Hepatocyte (in vitro differentiated cells): Measurements from ENCODE around the gene UBR1. TPM values are rescaled to one million over a fixed set of nuclear protein-coding genes. Genes with fewer than 3 reads are reported as not detected.

ENCODE experiments used
- DNase-seq: peaks from one replicate; pipeline ENCODE4 v3.0.0-alpha.2; 2016; ENCODE audit warnings: low spot score
- H2AFZ ChIP-seq: fragments of 200-600 bp; sonication (generic); 2 replicates; pipeline ENCODE4 v1.6.0; 2016; ENCODE audit warnings: antibody characterized with exemption, mild to moderate bottlenecking
- H3K27ac ChIP-seq: fragments of 200-600 bp; sonication (generic); 2 replicates; pipeline ENCODE4 v1.5.1; 2016; ENCODE audit warnings: mild to moderate bottlenecking
- H3K27me3 ChIP-seq: fragments of 200-600 bp; sonication (generic); 2 replicates; pipeline ENCODE4 v1.6.1; 2016
- H3K36me3 ChIP-seq: fragments of 200-600 bp; sonication (generic); replicated peaks from 2 replicates; pipeline ENCODE4 v1.5.1; 2016; ENCODE audit warnings: low read depth; ENCODE audit not compliant: insufficient read depth
- H3K4me1 ChIP-seq: fragments of 200-600 bp; sonication (generic); 2 replicates; pipeline ENCODE4 v1.5.1; 2016; ENCODE audit warnings: mild to moderate bottlenecking, moderate library complexity; ENCODE audit not compliant: insufficient read depth
- H3K4me2 ChIP-seq: fragments of 200-600 bp; sonication (generic); 2 replicates; pipeline ENCODE4 v1.6.0; 2016
- H3K4me3 ChIP-seq: fragments of 200-600 bp; sonication (generic); 2 replicates; pipeline ENCODE4 v1.5.1; 2016; ENCODE audit warnings: mild to moderate bottlenecking
- H3K79me2 ChIP-seq: fragments of 200-600 bp; sonication (generic); 2 replicates; pipeline ENCODE4 v1.6.0; 2017; ENCODE audit warnings: mild to moderate bottlenecking
- H3K9me2 ChIP-seq: fragments of 200-600 bp; sonication (generic); replicated peaks from 2 replicates; pipeline ENCODE4 v1.6.0; 2017; ENCODE audit warnings: mild to moderate bottlenecking; ENCODE audit not compliant: insufficient read depth
- H3K9me3 ChIP-seq: fragments of 200-600 bp; sonication (generic); 2 replicates; pipeline ENCODE4 v1.5.1; 2016; ENCODE audit warnings: low read depth, mild to moderate bottlenecking
- H4K20me1 ChIP-seq: fragments of 200-600 bp; sonication (generic); 2 replicates; pipeline ENCODE4 v1.6.0; 2016; ENCODE audit warnings: mild to moderate bottlenecking; ENCODE audit not compliant: insufficient read depth, poor library complexity, severe bottlenecking
- EZH2 ChIP-seq: fragments of 200-600 bp; sonication (generic); IDR thresholded peaks from 2 replicates; pipeline ENCODE4 v1.6.1; 2016; ENCODE audit warnings: antibody characterized with exemption, mild to moderate bottlenecking, borderline replicate concordance
- EZH2phosphoT487 ChIP-seq: fragments of 200-600 bp; sonication (generic); IDR thresholded peaks from one replicate; pipeline ENCODE4 v1.6.1; 2018; ENCODE audit warnings: antibody characterized with exemption, mild to moderate bottlenecking, low read depth, moderate library complexity; ENCODE audit not compliant: unreplicated experiment, severe bottlenecking
- WGBS: methylation state at CpG from one replicate; pipeline ENCODE4 v1.1.6; 2016; ENCODE audit warnings: low lambda C conversion rate; ENCODE audit errors: missing lambda C conversion rate; 5-methylcytosine and 5-hydroxymethylcytosine counted together
- polyA plus RNA-seq: library from polyadenylated mRNA; unstranded; fragments of >200 nt; fragmentation: Nextera tagmentation; extraction: Ambion mirVana; gene quantifications from 2 replicates; pipeline ENCODE4 v1.2.1, GENCODE V29; 2016
- total RNA-seq: library from RNA; depleted of rRNA; stranded (reverse); fragments of >200 nt; gene quantifications from 2 replicates; pipeline ENCODE4 v1.2.3, GENCODE V29; 2014
- TF ChIP-seq, protein P1 (sequence below): fragments of 200-600 bp; sonication (generic); IDR thresholded peaks from 2 replicates; pipeline ENCODE4 v1.5.1; 2016; ENCODE audit warnings: antibody characterized with exemption, mild to moderate bottlenecking; ENCODE audit not compliant: poor library complexity

The UBR1 gene
- total and polyA plus RNA-seq, 2 experiments from 2014 or later, result 14.8 to 32.5 TPM

DNA sequence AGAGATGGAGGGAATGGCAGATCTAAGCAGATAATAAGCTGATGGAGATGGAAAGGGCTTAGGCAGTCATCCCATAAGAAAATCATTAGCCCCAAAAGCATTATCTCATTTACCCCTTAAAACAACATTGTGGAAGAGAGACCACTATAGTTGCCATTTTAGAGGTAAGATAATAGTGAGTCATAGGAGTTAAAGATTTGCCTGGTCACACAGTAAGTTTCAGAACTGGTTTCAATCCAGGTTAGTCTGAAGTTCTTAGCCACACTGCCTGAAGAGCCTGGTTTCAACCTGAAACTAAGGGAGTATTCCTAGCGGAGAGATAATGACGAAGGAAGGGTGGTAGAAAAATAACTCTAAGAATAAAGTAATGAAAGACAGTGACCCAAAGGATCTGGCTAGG is 13.0 kb upstream of the UBR1 start:
- Histone ChIP-seq H3K36me3 (no peaks in the 10 kb centered on the region), H3K79me2 (no peaks in the 10 kb centered on the region), H3K4me2 (no peak overlapping the region), H3K9me2 (no peaks in the 10 kb centered on the region), H3K4me3 (no peak overlapping the region), H3K27ac (no peak overlapping the region), H2AFZ (no peak overlapping the region), H3K4me1 (no peaks in the 10 kb centered on the region), H3K9me3 (no peaks in the 10 kb centered on the region), H3K27me3 (peaks cover 5% of the 10 kb centered on the region), H4K20me1 (no peaks in the 10 kb centered on the region)
- WGBS, result 82% methylated on average over 2 of the region's 2 CpGs
- no peak for TF ChIP-seq EZH2phosphoT487
- TF ChIP-seq, protein P1, sequence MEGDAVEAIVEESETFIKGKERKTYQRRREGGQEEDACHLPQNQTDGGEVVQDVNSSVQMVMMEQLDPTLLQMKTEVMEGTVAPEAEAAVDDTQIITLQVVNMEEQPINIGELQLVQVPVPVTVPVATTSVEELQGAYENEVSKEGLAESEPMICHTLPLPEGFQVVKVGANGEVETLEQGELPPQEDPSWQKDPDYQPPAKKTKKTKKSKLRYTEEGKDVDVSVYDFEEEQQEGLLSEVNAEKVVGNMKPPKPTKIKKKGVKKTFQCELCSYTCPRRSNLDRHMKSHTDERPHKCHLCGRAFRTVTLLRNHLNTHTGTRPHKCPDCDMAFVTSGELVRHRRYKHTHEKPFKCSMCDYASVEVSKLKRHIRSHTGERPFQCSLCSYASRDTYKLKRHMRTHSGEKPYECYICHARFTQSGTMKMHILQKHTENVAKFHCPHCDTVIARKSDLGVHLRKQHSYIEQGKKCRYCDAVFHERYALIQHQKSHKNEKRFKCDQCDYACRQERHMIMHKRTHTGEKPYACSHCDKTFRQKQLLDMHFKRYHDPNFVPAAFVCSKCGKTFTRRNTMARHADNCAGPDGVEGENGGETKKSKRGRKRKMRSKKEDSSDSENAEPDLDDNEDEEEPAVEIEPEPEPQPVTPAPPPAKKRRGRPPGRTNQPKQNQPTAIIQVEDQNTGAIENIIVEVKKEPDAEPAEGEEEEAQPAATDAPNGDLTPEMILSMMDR, result no peak
- no peak for TF ChIP-seq EZH2
- DNase-seq, result no peak

DNA sequence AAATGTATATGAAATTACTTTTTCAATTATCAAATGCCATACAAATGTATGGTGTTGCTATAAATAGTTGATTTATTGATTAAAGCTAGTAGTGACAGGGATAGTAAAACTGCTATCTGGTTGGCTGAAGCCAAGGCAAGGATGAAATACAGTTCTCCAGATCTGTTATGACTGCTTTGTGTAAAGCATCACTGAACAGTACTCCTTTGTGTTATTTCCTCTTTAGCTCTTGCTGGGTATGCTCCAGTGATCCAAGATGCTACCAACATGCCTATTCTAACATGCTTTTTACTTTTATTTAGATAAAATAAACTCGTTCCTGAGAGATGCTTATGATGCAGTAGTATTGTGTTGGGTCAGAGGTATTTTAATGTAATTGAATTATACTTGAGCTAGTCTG is 12.4 kb upstream of the UBR1 start:
- H3K27ac ChIP-seq, result no peak overlapping the region
- WGBS, result 50% methylated on average over 1 of the region's 1 CpG
- no peak for DNase-seq
- H3K79me2 ChIP-seq, result no peaks in the 10 kb centered on the region
- H3K27me3 ChIP-seq, result peaks cover 5% of the 10 kb centered on the region
- no peak overlapping the region for H3K4me3 ChIP-seq
- no peak overlapping the region for H2AFZ ChIP-seq
- H4K20me1 ChIP-seq, result no peaks in the 10 kb centered on the region
- H3K9me3 ChIP-seq, result no peaks in the 10 kb centered on the region
- no peak overlapping the region for H3K4me2 ChIP-seq
- TF ChIP-seq EZH2phosphoT487, result no peak
- TF ChIP-seq, protein P1, result no peak
- TF ChIP-seq EZH2, result no peak
- no peaks in the 10 kb centered on the region for H3K36me3 ChIP-seq
- no peaks in the 10 kb centered on the region for H3K4me1 ChIP-seq
- H3K9me2 ChIP-seq, result no peaks in the 10 kb centered on the region

DNA sequence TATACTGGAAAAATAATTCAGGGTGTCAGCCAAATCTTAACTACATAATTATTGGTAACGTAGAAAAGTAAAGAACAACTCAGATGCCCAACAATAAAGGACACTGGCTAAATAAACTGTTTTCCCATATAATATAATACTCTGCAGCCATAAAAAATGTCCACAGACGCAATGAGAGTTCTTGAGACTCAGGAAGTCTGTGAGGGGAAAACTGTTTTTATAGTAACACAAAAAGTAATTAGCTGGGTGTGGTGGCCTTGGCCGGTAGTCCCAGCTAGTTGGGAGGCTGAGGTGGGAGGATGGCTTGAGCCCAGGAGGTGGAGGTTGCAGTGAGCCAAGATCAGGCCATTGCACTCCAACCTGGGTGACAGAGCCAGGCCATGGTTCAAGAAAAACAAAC is 5.5 kb upstream of the UBR1 start:
- 79% methylated on average over 3 of the region's 3 CpGs for WGBS
- H2AFZ ChIP-seq, result no peak overlapping the region
- H3K4me2 ChIP-seq, result no peak overlapping the region
- no peaks in the 10 kb centered on the region for H4K20me1 ChIP-seq
- DNase-seq, result no peak
- H3K9me3 ChIP-seq, result no peaks in the 10 kb centered on the region
- H3K9me2 ChIP-seq, result no peaks in the 10 kb centered on the region
- no peak overlapping the region for H3K27ac ChIP-seq
- H3K4me1 ChIP-seq, result peaks cover 5% of the 10 kb centered on the region
- H3K36me3 ChIP-seq, result no peaks in the 10 kb centered on the region
- no peaks in the 10 kb centered on the region for H3K27me3 ChIP-seq
- TF ChIP-seq EZH2 (no peak), EZH2phosphoT487 (no peak)
- TF ChIP-seq, protein P1, result no peak
- H3K79me2 ChIP-seq, result no peaks in the 10 kb centered on the region
- no peak overlapping the region for H3K4me3 ChIP-seq

- H2AFZ ChIP-seq, result no peak overlapping the region
- H3K9me3 ChIP-seq, result no peaks in the 10 kb centered on the region
- WGBS, result 83% methylated on average over 1 of the region's 1 CpG
- no peak overlapping the region for H3K4me2 ChIP-seq
- H3K79me2 ChIP-seq, result peaks cover 29% of the 10 kb centered on the region
- no peak overlapping the region for H3K27ac ChIP-seq
- H3K27me3 ChIP-seq, result no peaks in the 10 kb centered on the region
- H3K36me3 ChIP-seq, result no peaks in the 10 kb centered on the region
- H4K20me1 ChIP-seq, result no peaks in the 10 kb centered on the region
- no peak overlapping the region for H3K4me3 ChIP-seq
- DNase-seq, result no peak
- TF ChIP-seq EZH2phosphoT487, result no peak
- peaks cover 17% of the 10 kb centered on the region for H3K4me1 ChIP-seq
- H3K9me2 ChIP-seq, result no peaks in the 10 kb centered on the region
Observed at GRCh38 chr15:43107751-43108150, 1.9 kb upstream of the UBR1 start.
